ENCODE measurements around the gene MROH2B. TPM values are rescaled to one million over a fixed set of nuclear protein-coding genes. Genes with fewer than 3 reads are reported as not detected.

The MROH2B gene
- polyA plus RNA-seq (2013): not detected

GRCh38 chr5:41071242-41071641 is at the start of gene MROH2B:
Gene MROH2B, minus strand, starts transcription at chr5:41071342. Its CDS starts 490 bp downstream, at chr5:41070852.
- ChIA-PET CTCF (no interaction called here), POLR2A (no interaction called here)
- Histone ChIP-seq H3K9me3 (ENCODE audit: control extremely low read depth in 1 of 5, control insufficient read depth in 4 of 5, insufficient read depth in 2 of 5, low read depth in 1 of 5, low read length in 4 of 5) (no peaks in the 10 kb centered on the region), H3K36me3 (ENCODE audit: control insufficient read depth in 4 of 4, insufficient read depth in 4 of 4, low read length in 3 of 4) (no peaks in the 10 kb centered on the region), H3K4me3 (ENCODE audit: control insufficient read depth in 1 of 7, extremely low read depth in 1 of 7, insufficient read depth in 4 of 7, low read depth in 2 of 7, low read length in 6 of 7) (no peak within 1 kb of the TSS), H3K4me1 (ENCODE audit: control extremely low read depth in 1 of 4, control insufficient read depth in 4 of 4, insufficient read depth in 4 of 4, low read length in 3 of 4) (no peaks in the 10 kb centered on the region), H3K27ac (ENCODE audit: insufficient read depth in 1 of 2, low read depth in 1 of 2, low read length in 2 of 2, poor library complexity in 1 of 2, severe bottlenecking in 2 of 2) (no peak within 1 kb of the TSS), H3K27me3 (replicated peaks in 2 of 5; ENCODE audit: control insufficient read depth in 4 of 5, insufficient read depth in 5 of 5, low read length in 4 of 5) (no peaks in the 10 kb centered on the region)
- 100% methylated on average over 1 of the region's 1 CpG for WGBS (ENCODE audit: insufficient coverage)
- DNase-seq: no peak

- no peak for DNase-seq
- H3K9me3 ChIP-seq (ENCODE audit: control extremely low read depth in 1 of 5, control insufficient read depth in 4 of 5, insufficient read depth in 2 of 5, low read depth in 1 of 5, low read length in 4 of 5): no peaks in the 10 kb centered on the region
- no peak overlapping the region for H3K27ac ChIP-seq (ENCODE audit: insufficient read depth in 1 of 2, low read depth in 1 of 2, low read length in 2 of 2, poor library complexity in 1 of 2, severe bottlenecking in 2 of 2)
- ChIA-PET POLR2A (no interaction called here), CTCF (no interaction called here)
- no peak overlapping the region for H3K4me3 ChIP-seq (ENCODE audit: control insufficient read depth in 1 of 7, extremely low read depth in 1 of 7, insufficient read depth in 4 of 7, low read depth in 2 of 7, low read length in 6 of 7)
- H3K36me3 ChIP-seq (ENCODE audit: control insufficient read depth in 4 of 4, insufficient read depth in 4 of 4, low read length in 3 of 4): no peaks in the 10 kb centered on the region
- WGBS (ENCODE audit: insufficient coverage): 92% methylated on average over 7 of the region's 8 CpGs
- H3K27me3 ChIP-seq (replicated peaks in 2 of 5; ENCODE audit: control insufficient read depth in 4 of 5, insufficient read depth in 5 of 5, low read length in 4 of 5): no peaks in the 10 kb centered on the region
- H3K4me1 ChIP-seq (ENCODE audit: control extremely low read depth in 1 of 4, control insufficient read depth in 4 of 4, insufficient read depth in 4 of 4, low read length in 3 of 4): no peaks in the 10 kb centered on the region
These were observed 49.5 kb upstream of the MROH2B start for GRCh38 chr5:41120600-41120999.

GRCh38 chr5:41118177-41118576 is 47.0 kb upstream of the MROH2B start:
- H3K36me3 ChIP-seq (ENCODE audit: control insufficient read depth in 4 of 4, insufficient read depth in 4 of 4, low read length in 3 of 4): no peaks in the 10 kb centered on the region
- POLR2A ChIA-PET: no interaction called here
- no peak for DNase-seq
- H3K4me3 ChIP-seq (ENCODE audit: control insufficient read depth in 1 of 7, extremely low read depth in 1 of 7, insufficient read depth in 4 of 7, low read depth in 2 of 7, low read length in 6 of 7): no peak overlapping the region
- H3K27me3 ChIP-seq (replicated peaks in 2 of 5; ENCODE audit: control insufficient read depth in 4 of 5, insufficient read depth in 5 of 5, low read length in 4 of 5): no peaks in the 10 kb centered on the region
- CTCF ChIA-PET: no interaction called here
- no peaks in the 10 kb centered on the region for H3K9me3 ChIP-seq (ENCODE audit: control extremely low read depth in 1 of 5, control insufficient read depth in 4 of 5, insufficient read depth in 2 of 5, low read depth in 1 of 5, low read length in 4 of 5)
- H3K4me1 ChIP-seq (ENCODE audit: control extremely low read depth in 1 of 4, control insufficient read depth in 4 of 4, insufficient read depth in 4 of 4, low read length in 3 of 4): no peaks in the 10 kb centered on the region
- WGBS (ENCODE audit: insufficient coverage): no CpG with 5 or more reads among the region's 3 CpGs
- no peak overlapping the region for H3K27ac ChIP-seq (ENCODE audit: insufficient read depth in 1 of 2, low read depth in 1 of 2, low read length in 2 of 2, poor library complexity in 1 of 2, severe bottlenecking in 2 of 2)

- WGBS (ENCODE audit: insufficient coverage): no CpG with 5 or more reads among the region's 2 CpGs
- no peaks in the 10 kb centered on the region for H3K9me3 ChIP-seq (ENCODE audit: control extremely low read depth in 1 of 5, control insufficient read depth in 4 of 5, insufficient read depth in 2 of 5, low read depth in 1 of 5, low read length in 4 of 5)
These were observed 44.1 kb upstream of the MROH2B start for GRCh38 chr5:41115281-41115680.

GRCh38 chr5:41112486-41113455 is 41.6 kb upstream of the MROH2B start:
- WGBS (ENCODE audit: insufficient coverage): 91% methylated on average over 1 of the region's 2 CpGs
- DNase-seq: no peak
- Histone ChIP-seq H3K4me3 (ENCODE audit: control insufficient read depth in 1 of 7, extremely low read depth in 1 of 7, insufficient read depth in 4 of 7, low read depth in 2 of 7, low read length in 6 of 7) (no peak overlapping the region), H3K27ac (ENCODE audit: insufficient read depth in 1 of 2, low read depth in 1 of 2, low read length in 2 of 2, poor library complexity in 1 of 2, severe bottlenecking in 2 of 2) (no peak overlapping the region), H3K9me3 (ENCODE audit: control extremely low read depth in 1 of 5, control insufficient read depth in 4 of 5, insufficient read depth in 2 of 5, low read depth in 1 of 5, low read length in 4 of 5) (no peaks in the 10 kb centered on the region), H3K4me1 (ENCODE audit: control extremely low read depth in 1 of 4, control insufficient read depth in 4 of 4, insufficient read depth in 4 of 4, low read length in 3 of 4) (no peaks in the 10 kb centered on the region), H3K36me3 (ENCODE audit: control insufficient read depth in 4 of 4, insufficient read depth in 4 of 4, low read length in 3 of 4) (no peaks in the 10 kb centered on the region), H3K27me3 (replicated peaks in 2 of 5; ENCODE audit: control insufficient read depth in 4 of 5, insufficient read depth in 5 of 5, low read length in 4 of 5) (no peaks in the 10 kb centered on the region)
- ChIA-PET CTCF (no interaction called here), POLR2A (no interaction called here)

More at GRCh38 chr5:41115281-41115680, 44.1 kb upstream of the MROH2B start:
- CTCF ChIA-PET: no interaction called here
- Histone ChIP-seq H3K36me3 (ENCODE audit: control insufficient read depth in 4 of 4, insufficient read depth in 4 of 4, low read length in 3 of 4) (no peaks in the 10 kb centered on the region), H3K4me3 (ENCODE audit: control insufficient read depth in 1 of 7, extremely low read depth in 1 of 7, insufficient read depth in 4 of 7, low read depth in 2 of 7, low read length in 6 of 7) (no peak overlapping the region), H3K27ac (ENCODE audit: insufficient read depth in 1 of 2, low read depth in 1 of 2, low read length in 2 of 2, poor library complexity in 1 of 2, severe bottlenecking in 2 of 2) (no peak overlapping the region), H3K27me3 (replicated peaks in 2 of 5; ENCODE audit: control insufficient read depth in 4 of 5, insufficient read depth in 5 of 5, low read length in 4 of 5) (no peaks in the 10 kb centered on the region), H3K4me1 (ENCODE audit: control extremely low read depth in 1 of 4, control insufficient read depth in 4 of 4, insufficient read depth in 4 of 4, low read length in 3 of 4) (no peaks in the 10 kb centered on the region)
- no peak for DNase-seq
- POLR2A ChIA-PET: no interaction called here

- Histone ChIP-seq H3K4me1 (ENCODE audit: control extremely low read depth in 1 of 4, control insufficient read depth in 4 of 4, insufficient read depth in 4 of 4, low read length in 3 of 4) (no peaks in the 10 kb centered on the region), H3K9me3 (ENCODE audit: control extremely low read depth in 1 of 5, control insufficient read depth in 4 of 5, insufficient read depth in 2 of 5, low read depth in 1 of 5, low read length in 4 of 5) (no peaks in the 10 kb centered on the region), H3K36me3 (ENCODE audit: control insufficient read depth in 4 of 4, insufficient read depth in 4 of 4, low read length in 3 of 4) (no peaks in the 10 kb centered on the region), H3K27me3 (replicated peaks in 2 of 5; ENCODE audit: control insufficient read depth in 4 of 5, insufficient read depth in 5 of 5, low read length in 4 of 5) (no peaks in the 10 kb centered on the region), H3K27ac (ENCODE audit: insufficient read depth in 1 of 2, low read depth in 1 of 2, low read length in 2 of 2, poor library complexity in 1 of 2, severe bottlenecking in 2 of 2) (no peak overlapping the region), H3K4me3 (ENCODE audit: control insufficient read depth in 1 of 7, extremely low read depth in 1 of 7, insufficient read depth in 4 of 7, low read depth in 2 of 7, low read length in 6 of 7) (no peak overlapping the region)
- DNase-seq: no peak
- CTCF ChIA-PET: no interaction called here
- POLR2A ChIA-PET: no interaction called here
These were observed 38.0 kb upstream of the MROH2B start for GRCh38 chr5:41109186-41109585.

GRCh38 chr5:41102341-41102740 is 31.2 kb upstream of the MROH2B start:
- ChIA-PET CTCF (interaction anchor here (1.1 kb wide), 1 partner anchor 9 kb away, joined by 3 read pairs; no protein-coding TSS in a partner anchor), POLR2A (no interaction called here)
- no peaks in the 10 kb centered on the region for H3K9me3 ChIP-seq (ENCODE audit: control extremely low read depth in 1 of 5, control insufficient read depth in 4 of 5, insufficient read depth in 2 of 5, low read depth in 1 of 5, low read length in 4 of 5)
- DNase-seq: no peak
- no peak overlapping the region for H3K4me3 ChIP-seq (ENCODE audit: control insufficient read depth in 1 of 7, extremely low read depth in 1 of 7, insufficient read depth in 4 of 7, low read depth in 2 of 7, low read length in 6 of 7)
- H3K27me3 ChIP-seq (replicated peaks in 2 of 5; ENCODE audit: control insufficient read depth in 4 of 5, insufficient read depth in 5 of 5, low read length in 4 of 5): no peaks in the 10 kb centered on the region
- H3K4me1 ChIP-seq (ENCODE audit: control extremely low read depth in 1 of 4, control insufficient read depth in 4 of 4, insufficient read depth in 4 of 4, low read length in 3 of 4): no peaks in the 10 kb centered on the region
- H3K36me3 ChIP-seq (ENCODE audit: control insufficient read depth in 4 of 4, insufficient read depth in 4 of 4, low read length in 3 of 4): no peaks in the 10 kb centered on the region
- no peak overlapping the region for H3K27ac ChIP-seq (ENCODE audit: insufficient read depth in 1 of 2, low read depth in 1 of 2, low read length in 2 of 2, poor library complexity in 1 of 2, severe bottlenecking in 2 of 2)
